SHP77 (cell line): ENCODE data around the gene P4HB.

Experiments
- DNase-seq, 2 experiments: peaks; one replicate each; lab custom pipeline; 2025; lab: John Stamatoyannopoulos, UW

The P4HB gene

GRCh38 chr17:81868674-81869220 is 8.4 kb upstream of the P4HB start:
- no peak for DNase-seq

GRCh38 chr17:81867991-81868673 is 7.8 kb upstream of the P4HB start:
- DNase-seq, result no peak

DNA sequence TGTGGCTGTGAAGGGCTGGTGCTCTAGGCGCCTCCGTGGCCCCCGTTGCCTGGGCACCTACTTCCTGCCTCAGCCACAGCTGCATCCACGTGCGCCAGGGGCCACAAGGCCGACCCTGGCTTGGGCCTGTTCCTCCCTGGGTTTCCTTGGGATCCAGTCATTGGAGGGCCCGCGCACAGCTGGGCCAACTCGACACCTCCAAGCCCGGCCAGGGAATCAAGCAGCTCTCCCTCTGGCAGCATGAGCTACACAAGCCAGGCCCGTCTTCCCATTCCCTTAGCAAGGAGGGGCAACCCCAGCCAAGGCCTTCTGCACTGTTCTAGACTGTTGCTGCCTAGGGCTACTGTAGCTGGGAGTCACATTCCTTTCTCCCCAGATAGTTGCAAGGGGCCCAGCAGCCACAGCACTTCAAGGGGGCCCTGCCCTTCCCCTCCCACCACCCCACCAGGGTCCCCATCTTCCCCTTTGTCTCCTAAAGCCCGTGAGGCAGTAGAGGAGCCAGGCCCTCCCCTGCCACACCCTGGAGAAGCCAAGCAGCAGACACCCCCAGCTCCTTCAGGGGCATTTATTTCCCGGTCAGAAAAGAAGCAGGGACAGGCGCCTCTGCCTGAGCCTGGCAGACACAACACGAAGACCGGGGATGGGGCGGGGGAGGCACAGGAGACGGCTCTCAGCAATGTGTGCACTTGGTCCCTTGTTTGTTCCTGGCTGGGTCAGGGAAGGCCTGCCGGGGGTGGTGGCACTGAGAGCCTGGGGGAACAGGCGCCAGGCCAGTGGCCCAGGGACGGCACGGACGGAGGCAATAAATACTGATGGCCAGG is 7.0 kb upstream of the P4HB start:
- DNase-seq, result peak; percentile 61 to 70

DNA sequence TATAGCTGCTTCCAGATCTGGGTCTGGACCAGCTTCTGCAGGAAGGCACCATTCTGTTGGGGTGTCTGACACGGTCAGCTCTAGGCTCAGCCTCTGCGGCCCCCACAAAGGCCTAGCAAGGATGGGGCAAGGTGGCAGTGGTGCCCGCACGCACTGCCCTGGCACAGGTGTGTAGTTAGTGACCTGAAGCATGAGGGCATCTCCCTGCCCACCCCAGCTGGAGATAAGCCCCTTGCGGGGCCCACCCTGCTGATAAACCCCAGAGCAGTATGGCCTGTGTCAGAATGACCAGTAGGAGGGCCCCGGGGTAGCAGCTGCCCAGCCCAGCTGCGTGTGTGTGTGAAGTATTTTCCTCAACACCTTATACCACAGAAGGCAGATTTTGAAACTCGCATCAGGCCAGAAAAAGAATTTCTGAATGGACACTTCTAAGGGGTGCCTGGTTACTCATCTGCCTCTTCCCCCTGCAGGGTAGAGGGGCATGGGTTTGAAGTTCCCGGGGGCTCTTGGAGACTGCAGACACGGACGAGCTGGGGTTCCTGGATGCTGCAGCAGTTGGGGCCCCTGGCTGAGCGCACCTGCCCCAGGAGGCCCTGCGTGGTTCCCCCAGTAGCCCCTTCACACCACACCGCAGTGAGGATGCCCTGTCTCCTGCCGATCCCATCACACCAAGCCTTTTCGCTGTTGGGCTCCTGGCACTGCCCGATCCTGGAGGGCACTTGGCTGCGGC is 6.3 kb upstream of the P4HB start:
- no peak for DNase-seq

- peak in 1 of 2 experiments; percentile 62 for DNase-seq
Measured at GRCh38 chr17:81865733-81866439, 5.6 kb upstream of the P4HB start.

- DNase-seq, result no peak
Measured at GRCh38 chr17:81865358-81865732, 5.0 kb upstream of the P4HB start.

- no peak for DNase-seq
Measured at GRCh38 chr17:81863833-81864768, 3.8 kb upstream of the P4HB start.

DNA sequence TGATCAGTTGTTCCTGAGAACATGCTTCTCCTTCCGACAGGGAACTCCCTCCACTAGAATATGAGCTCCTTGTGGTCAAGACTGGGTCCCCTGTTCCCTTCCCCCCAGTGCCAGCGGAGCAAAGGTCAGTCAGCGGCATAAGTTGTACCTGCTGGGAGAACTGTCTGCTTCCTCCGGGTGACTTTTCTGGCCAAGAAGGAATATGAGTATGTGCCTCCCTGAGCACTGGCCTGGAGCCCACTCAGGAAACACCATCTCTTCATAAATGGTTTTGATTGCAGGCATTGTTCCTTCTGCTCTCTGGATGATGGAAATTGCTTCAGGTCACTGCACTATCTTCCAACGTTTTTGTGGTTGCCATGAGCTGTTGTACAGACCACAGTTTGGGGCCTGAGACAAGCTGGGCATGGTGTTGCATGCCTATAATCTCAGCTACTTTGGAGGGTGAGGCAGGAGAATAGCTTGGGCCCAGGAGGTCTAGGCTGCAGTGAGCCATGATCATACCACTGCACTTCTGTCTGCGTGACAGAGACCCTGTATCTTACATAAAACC is 2.9 kb upstream of the P4HB start:
- DNase-seq, result no peak

- peak; percentile 100 for DNase-seq
Measured at GRCh38 chr17:81860756-81861568, 627 bp upstream of the P4HB start.

DNA sequence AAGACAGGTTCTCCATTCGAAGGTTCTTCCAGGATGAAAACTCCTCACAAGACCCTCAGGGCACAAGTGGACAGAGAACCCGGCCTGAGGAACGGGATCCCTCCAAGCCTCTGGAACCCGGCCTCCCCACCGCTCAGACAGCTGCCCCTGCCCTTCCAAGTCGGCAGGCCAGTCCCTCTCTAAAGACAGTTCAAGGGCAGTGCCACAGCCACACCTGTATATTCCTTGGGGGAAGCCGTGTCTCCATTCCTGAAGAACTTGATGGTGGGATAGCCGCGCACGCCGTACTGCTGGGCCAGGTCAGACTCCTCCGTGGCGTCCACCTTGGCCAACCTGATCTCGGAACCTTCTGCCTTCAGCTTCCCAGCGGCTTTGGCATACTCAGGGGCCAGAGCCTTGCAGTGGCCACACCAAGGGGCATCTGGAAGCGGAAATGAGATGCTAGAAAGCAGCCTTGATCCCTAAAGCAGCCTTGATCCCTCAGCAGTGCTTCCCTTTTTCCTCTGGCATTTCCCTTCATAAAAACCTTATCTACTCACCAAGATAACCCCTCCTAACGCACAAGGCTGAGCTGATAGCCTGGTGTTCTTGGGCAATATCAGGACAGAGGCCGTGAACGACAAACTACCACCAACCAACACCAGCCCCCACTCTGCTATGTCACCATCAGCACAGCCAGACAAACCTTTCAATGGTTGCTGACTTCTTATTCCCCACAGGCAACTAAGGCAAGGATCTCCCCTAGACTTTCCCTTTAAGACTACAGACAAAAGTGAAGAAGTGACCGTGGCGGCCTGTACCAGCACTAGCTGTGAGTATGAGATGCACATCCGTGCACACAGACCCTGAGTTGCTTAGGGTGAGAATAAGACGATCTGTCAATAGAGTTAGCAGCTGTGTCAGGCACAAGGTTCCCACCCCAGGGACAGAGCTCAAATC is 1.1 kb downstream of the P4HB start:
- no peak for DNase-seq

DNA sequence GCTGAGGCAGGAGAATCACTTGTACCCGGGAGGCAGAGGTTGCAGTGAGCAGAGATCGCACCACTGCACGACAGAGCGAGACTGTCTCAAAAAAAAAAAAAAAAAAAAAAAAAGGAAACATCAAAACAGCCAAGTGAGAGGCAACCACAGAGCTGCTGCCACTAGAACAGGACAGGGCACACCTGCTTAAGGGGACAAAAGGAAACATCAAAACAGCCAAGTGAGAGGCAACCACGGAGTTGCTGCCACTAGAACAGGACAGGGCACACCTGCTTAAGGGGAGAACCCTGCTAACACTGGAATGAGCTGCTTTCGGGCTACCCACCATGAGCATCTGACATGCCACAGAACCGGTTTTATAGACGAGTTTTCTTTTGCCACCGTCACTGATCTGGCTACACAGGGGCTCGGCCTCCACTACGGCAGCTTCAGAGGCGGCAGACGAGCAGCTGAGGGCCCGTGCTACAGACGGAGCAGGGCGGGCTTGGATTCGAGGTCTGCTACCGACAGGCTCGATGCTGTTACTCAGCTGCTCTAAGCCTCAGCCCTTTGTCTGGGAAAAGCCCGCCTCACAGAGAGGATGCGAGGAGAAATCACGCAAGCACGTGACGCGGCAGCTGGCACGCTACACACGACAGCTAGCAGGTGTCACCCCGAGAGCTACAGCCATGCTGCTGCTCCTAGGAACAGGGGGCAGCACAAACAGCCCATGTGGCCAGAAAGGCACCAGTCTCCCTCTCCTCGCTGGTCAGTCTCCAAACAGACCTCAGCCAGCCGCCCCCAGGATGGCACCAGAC is 2.0 kb downstream of the P4HB start:
- peak; percentile 82 to 88 for DNase-seq

- DNase-seq, result no peak
Measured at GRCh38 chr17:81854974-81855774, 5.2 kb downstream of the P4HB start.

GRCh38 chr17:81852237-81852636 is 8.1 kb downstream of the P4HB start:
- no peak for DNase-seq

- DNase-seq, result no peak
Measured at GRCh38 chr17:81851423-81851822, 8.9 kb downstream of the P4HB start.

GRCh38 chr17:81849457-81849856 is 10.9 kb downstream of the P4HB start:
- no peak for DNase-seq

DNA sequence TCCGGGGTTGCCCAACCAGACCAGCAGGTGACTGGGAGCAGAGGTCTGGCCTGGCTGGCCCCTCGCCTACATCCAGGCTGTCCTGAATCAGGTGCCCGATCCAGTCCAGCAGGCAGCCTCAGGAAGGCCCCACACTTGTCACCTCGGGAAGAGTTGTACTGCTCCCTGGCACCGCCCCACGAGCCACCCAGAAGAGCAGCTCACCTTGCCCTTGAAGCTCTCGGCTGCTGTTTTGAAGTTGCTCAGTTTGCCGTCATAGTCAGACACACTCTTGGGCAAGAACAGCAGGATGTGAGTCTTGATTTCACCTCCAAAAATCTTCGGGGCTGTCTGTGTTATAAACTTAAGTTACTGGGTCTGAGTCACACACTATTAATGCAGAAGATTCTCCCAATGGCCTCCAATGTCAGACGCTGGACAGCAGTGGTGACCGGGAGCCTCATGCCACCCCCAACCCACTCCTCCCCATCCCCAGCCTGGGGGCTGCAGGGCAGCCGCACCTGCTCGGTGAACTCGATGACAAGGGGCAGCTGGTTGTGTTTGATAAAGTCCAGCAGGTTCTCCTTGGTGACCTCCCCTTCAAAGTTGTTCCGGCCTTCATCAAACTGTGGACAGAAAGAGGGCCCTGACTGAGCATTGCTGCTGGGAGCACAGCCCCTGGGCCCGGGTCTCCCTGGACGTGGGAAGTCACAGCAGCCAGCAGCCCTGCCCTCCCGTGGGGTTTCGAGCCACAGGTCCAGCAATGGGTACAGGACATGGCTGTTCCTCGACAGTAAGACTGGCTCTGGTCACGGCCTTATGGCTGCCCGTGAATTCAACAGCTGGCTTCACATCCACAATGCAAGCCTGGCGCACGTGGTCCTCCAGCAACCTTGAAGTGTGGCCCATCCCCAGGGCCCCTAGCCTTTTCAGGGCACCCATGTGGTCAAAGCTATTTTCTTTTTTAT is 13.3 kb downstream of the P4HB start:
- no peak for DNase-seq
